ENCODE data around the gene TMEM52. TPM values are rescaled to one million over a fixed set of nuclear protein-coding genes. Genes with fewer than 3 reads are reported as not detected.

The TMEM52 gene
- total and polyA plus RNA-seq, 2 of the 13 experiments (the other 11 are each of a cell fraction or from before 2014, with no cell fraction given), result 13.2 to 18.7 TPM

DNA sequence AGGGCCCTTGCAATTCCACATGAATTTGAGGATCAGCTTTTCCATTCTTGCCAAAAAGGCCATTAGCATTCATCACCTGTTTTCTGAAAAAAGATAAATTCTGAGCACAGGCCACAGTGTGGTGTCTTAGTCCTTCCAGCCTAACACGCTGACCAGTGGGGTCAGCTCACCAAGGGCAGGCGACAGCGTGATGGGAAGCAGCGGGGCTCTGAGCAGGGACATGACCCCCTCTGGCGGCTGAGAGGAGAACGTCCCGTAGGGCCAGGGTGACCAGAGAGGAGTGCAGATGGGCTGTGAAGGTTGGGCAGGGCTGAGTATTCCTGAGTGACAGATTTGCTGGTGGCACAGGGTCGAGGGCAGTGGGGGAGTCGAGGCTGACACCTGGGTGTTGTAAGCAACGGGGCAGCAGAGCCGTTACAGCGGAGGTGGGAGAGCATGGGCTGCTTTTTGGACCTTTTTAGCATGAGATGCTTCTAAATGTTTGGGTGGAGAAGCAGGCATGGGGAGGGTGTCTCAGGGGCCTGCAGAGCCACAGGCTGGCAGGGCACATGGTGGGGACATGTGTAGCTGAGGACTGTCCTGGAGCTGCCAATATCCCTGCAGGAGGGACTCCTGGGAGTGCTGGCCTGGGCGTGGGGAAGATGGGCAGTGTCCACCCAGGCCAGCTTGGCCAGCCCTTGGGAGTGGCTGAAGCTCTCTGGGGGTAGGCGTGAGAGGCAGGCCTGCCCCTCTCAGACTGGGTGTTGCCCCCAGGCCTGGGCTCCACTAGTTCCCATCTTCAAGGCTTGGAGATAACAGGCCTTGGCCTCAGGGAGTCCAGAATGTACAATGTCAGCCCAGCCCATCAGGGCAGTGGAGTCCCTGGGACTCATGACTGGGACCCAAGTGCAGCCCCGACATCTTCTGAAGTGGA is 12.6 kb downstream of the TMEM52 start (continued):
- TF ChIP-seq ASH2L (IDR thresholded peaks at IDR 0.05; ENCODE audit: insufficient read length, low read depth, low read length), result no peak
- TF ChIP-seq KMT2A (CRISPR knock-in tag; IDR thresholded peaks at IDR 0.05), result no peak
- TF ChIP-seq, protein P1, sequence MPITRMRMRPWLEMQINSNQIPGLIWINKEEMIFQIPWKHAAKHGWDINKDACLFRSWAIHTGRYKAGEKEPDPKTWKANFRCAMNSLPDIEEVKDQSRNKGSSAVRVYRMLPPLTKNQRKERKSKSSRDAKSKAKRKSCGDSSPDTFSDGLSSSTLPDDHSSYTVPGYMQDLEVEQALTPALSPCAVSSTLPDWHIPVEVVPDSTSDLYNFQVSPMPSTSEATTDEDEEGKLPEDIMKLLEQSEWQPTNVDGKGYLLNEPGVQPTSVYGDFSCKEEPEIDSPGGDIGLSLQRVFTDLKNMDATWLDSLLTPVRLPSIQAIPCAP (CRISPR knock-in tag; IDR thresholded peaks at IDR 0.05; ENCODE audit: low read depth), result no peak
- peak; percentile 21; the same call in 1 of the 2 replicates for TF ChIP-seq MTA1 (CRISPR knock-in tag; IDR thresholded peaks at IDR 0.05; ENCODE audit: borderline replicate concordance)
- no peak for TF ChIP-seq KLF12 (CRISPR knock-in tag; IDR thresholded peaks at IDR 0.05; ENCODE audit: borderline replicate concordance)
- no peak for TF ChIP-seq NAIF1 (CRISPR knock-in tag; IDR thresholded peaks at IDR 0.05; ENCODE audit: borderline replicate concordance)
- TF ChIP-seq SP1 (IDR thresholded peaks at IDR 0.05), result no peak
- 0 out of 2 replicates have a peak, but pooled peaks have one; percentile 29 for TF ChIP-seq SP1 (CRISPR knock-in tag; IDR thresholded peaks at IDR 0.05)
- TF ChIP-seq, protein P2, sequence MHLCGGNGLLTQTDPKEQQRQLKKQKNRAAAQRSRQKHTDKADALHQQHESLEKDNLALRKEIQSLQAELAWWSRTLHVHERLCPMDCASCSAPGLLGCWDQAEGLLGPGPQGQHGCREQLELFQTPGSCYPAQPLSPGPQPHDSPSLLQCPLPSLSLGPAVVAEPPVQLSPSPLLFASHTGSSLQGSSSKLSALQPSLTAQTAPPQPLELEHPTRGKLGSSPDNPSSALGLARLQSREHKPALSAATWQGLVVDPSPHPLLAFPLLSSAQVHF (CRISPR knock-in tag; IDR thresholded peaks at IDR 0.05), result no peak
- TF ChIP-seq CCAR2 (optimal IDR thresholded peaks at IDR 0.05; ENCODE audit: low read depth, low read length), result no peak
- peak; percentile 34; the same call in 1 of the 2 replicates for TF ChIP-seq ETV5 (CRISPR knock-in tag; IDR thresholded peaks at IDR 0.05; ENCODE audit: borderline replicate concordance)
- TF ChIP-seq ZNF644 (CRISPR knock-in tag; IDR thresholded peaks at IDR 0.05; ENCODE audit: low read depth), result 0 out of 2 replicates have a peak, but pooled peaks have one; percentile 14
- TF ChIP-seq, protein P3, sequence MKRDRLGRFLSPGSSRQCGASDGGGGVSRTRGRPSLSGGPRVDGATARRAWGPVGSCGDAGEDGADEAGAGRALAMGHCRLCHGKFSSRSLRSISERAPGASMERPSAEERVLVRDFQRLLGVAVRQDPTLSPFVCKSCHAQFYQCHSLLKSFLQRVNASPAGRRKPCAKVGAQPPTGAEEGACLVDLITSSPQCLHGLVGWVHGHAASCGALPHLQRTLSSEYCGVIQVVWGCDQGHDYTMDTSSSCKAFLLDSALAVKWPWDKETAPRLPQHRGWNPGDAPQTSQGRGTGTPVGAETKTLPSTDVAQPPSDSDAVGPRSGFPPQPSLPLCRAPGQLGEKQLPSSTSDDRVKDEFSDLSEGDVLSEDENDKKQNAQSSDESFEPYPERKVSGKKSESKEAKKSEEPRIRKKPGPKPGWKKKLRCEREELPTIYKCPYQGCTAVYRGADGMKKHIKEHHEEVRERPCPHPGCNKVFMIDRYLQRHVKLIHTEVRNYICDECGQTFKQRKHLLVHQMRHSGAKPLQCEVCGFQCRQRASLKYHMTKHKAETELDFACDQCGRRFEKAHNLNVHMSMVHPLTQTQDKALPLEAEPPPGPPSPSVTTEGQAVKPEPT (CRISPR knock-in tag; IDR thresholded peaks at IDR 0.05; ENCODE audit: low read depth), result no peak
- no peak for TF ChIP-seq PHB2 (IDR thresholded peaks at IDR 0.05; ENCODE audit: partially characterized antibody)
- TF ChIP-seq MBD4 (IDR thresholded peaks at IDR 0.05; ENCODE audit: borderline replicate concordance, low read length), result no peak
- TF ChIP-seq STAG1 (CRISPR knock-in tag; IDR thresholded peaks at IDR 0.05), result peak; percentile 98
- TF ChIP-seq RAD21 (CRISPR knock-in tag; IDR thresholded peaks at IDR 0.05), result peak; percentile 93
- no peak for TF ChIP-seq ZFP36L2 (CRISPR knock-in tag; IDR thresholded peaks at IDR 0.05)
- TF ChIP-seq, protein P4, sequence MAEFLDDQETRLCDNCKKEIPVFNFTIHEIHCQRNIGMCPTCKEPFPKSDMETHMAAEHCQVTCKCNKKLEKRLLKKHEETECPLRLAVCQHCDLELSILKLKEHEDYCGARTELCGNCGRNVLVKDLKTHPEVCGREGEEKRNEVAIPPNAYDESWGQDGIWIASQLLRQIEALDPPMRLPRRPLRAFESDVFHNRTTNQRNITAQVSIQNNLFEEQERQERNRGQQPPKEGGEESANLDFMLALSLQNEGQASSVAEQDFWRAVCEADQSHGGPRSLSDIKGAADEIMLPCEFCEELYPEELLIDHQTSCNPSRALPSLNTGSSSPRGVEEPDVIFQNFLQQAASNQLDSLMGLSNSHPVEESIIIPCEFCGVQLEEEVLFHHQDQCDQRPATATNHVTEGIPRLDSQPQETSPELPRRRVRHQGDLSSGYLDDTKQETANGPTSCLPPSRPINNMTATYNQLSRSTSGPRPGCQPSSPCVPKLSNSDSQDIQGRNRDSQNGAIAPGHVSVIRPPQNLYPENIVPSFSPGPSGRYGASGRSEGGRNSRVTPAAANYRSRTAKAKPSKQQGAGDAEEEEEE (CRISPR knock-in tag; IDR thresholded peaks at IDR 0.05; ENCODE audit: borderline replicate concordance), result no peak
- TF ChIP-seq NPAS2 (CRISPR knock-in tag; IDR thresholded peaks at IDR 0.05; ENCODE audit: borderline replicate concordance), result no peak
- no peak for TF ChIP-seq ZNF468 (CRISPR knock-in tag; IDR thresholded peaks at IDR 0.05)
- TF ChIP-seq KDM2A (CRISPR knock-in tag; IDR thresholded peaks at IDR 0.05; ENCODE audit: borderline replicate concordance, low read depth), result peak; percentile 92
- TF ChIP-seq ZNF382 (CRISPR knock-in tag; IDR thresholded peaks at IDR 0.05; ENCODE audit: borderline replicate concordance), result no peak
- TF ChIP-seq, protein P5, sequence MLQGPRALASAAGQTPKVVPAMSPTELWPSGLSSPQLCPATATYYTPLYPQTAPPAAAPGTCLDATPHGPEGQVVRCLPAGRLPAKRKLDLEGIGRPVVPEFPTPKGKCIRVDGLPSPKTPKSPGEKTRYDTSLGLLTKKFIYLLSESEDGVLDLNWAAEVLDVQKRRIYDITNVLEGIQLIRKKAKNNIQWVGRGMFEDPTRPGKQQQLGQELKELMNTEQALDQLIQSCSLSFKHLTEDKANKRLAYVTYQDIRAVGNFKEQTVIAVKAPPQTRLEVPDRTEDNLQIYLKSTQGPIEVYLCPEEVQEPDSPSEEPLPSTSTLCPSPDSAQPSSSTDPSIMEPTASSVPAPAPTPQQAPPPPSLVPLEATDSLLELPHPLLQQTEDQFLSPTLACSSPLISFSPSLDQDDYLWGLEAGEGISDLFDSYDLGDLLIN (CRISPR knock-in tag; IDR thresholded peaks at IDR 0.05; ENCODE audit: borderline replicate concordance), result no peak
